Cerebellar cortex (tissue), 1 donor: ENCODE results near the gene TBC1D5.
A peak's percentile ranks its signal among the peaks of the same experiment; 100 is the strongest.

Experiments used
- DNase-seq: peaks from one replicate; pipeline ENCODE4 v3.0.0-alpha.2; 2015; ENCODE audit warnings: low spot score

The TBC1D5 gene

GRCh38 chr3:17219593-17219992 lies 522.8 kb downstream of the TBC1D5 start:
- DNase-seq, result no peak

- no peak for DNase-seq
Observed at GRCh38 chr3:17218587-17218986, 523.8 kb downstream of the TBC1D5 start.

- DNase-seq, result no peak
Observed at GRCh38 chr3:17217588-17217987, 524.8 kb downstream of the TBC1D5 start.

GRCh38 chr3:17213102-17213501 lies 529.3 kb downstream of the TBC1D5 start:
- DNase-seq, result no peak

- no peak for DNase-seq
Observed at GRCh38 chr3:17207979-17208378, 534.5 kb downstream of the TBC1D5 start.

GRCh38 chr3:17207019-17207418 lies 535.4 kb downstream of the TBC1D5 start:
- no peak for DNase-seq

GRCh38 chr3:17204049-17204650 lies 538.3 kb downstream of the TBC1D5 start:
- no peak for DNase-seq

GRCh38 chr3:17201538-17201937 lies 540.9 kb downstream of the TBC1D5 start:
- DNase-seq, result no peak

GRCh38 chr3:17195856-17196604 lies 546.4 kb downstream of the TBC1D5 start:
- DNase-seq, result peak; percentile 24

- peak; percentile 71 for DNase-seq
Observed at GRCh38 chr3:17195192-17195611, 547.2 kb downstream of the TBC1D5 start.

- DNase-seq, result peak; percentile 70
Observed at GRCh38 chr3:17194116-17194515, 548.3 kb downstream of the TBC1D5 start.

- DNase-seq, result no peak
Observed at GRCh38 chr3:17192995-17193394, 549.4 kb downstream of the TBC1D5 start.

- peak; percentile 12 for DNase-seq
Observed at GRCh38 chr3:17190353-17191078, 551.9 kb downstream of the TBC1D5 start.

GRCh38 chr3:17188378-17188777 lies 554.1 kb downstream of the TBC1D5 start:
- DNase-seq, result no peak

- DNase-seq, result no peak
Observed at GRCh38 chr3:17187589-17188184, 554.7 kb downstream of the TBC1D5 start.

- DNase-seq, result no peak
Observed at GRCh38 chr3:17183951-17184550, 558.4 kb downstream of the TBC1D5 start.

- no peak for DNase-seq
Observed at GRCh38 chr3:17182166-17182565, 560.3 kb downstream of the TBC1D5 start.

GRCh38 chr3:17181413-17181907 lies 561.0 kb downstream of the TBC1D5 start:
- no peak for DNase-seq

- DNase-seq, result no peak
Observed at GRCh38 chr3:17179381-17180205, 562.8 kb downstream of the TBC1D5 start.

- DNase-seq, result no peak
Observed at GRCh38 chr3:17176757-17177156, 565.7 kb downstream of the TBC1D5 start.

- DNase-seq, result no peak
Observed at GRCh38 chr3:17175187-17175807, 567.1 kb downstream of the TBC1D5 start.
